ENCODE measurements around the gene B4GALT2. TPM values are rescaled to one million over a fixed set of nuclear protein-coding genes. Genes with fewer than 3 reads are reported as not detected.

B4GALT2 gene
- total and polyA plus RNA-seq, 4 donors = 34.8 to 139 (median 110) TPM

DNA sequence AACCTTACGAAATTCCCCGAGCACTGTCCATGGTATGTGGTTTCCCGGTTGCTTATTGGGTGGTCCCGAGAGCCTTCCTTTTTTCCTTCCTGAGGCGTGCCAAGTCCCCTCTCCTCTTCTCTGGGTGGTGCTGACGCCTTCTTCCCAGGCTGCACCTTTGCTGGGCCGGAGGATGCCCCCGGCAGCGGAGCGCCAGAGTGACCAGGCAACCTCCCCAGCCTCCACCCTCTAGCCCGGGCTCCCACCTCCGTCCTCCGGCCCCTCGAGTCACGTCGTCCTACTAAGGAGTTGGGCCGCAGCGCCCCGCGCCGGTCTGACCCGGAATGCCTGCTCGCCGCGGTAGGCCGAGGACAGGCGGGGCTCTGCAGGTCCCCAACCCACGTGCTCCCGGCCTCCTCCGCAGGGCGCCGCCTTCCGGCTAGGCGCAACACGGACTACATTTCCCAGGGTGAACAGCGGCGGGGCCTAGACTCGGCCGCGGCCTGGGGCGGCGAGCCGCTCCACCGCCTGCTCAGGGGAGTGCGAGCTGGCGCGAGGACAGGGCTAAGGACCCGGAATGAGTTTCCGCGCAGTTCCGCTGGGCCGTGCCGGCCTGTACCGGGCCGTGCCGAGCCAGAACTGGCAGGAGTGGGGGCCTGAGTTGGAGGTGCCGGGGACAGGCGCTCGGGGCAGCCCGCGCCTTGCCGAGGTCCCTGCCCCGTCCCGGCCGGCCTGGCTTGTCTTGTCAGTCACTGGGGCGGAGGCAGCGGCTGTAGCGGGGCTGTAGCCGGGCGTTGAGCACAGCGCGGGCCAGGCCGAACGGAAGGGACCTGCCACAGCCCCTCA lies 32.6 kb upstream of the B4GALT2 start, which contains the start of gene IPO13:
Gene IPO13, plus strand, starts transcription at position 715 of the 825 bp plus-strand sequence. CDS start 651 bp downstream, outside the sequence.
- H3K4me3 ChIP-seq (ENCODE audit: low read depth, low read length) = peak within 1 kb of the TSS; percentile 93
- DNase-seq (ENCODE audit: low read depth in 4 of 6, low spot score in 6 of 6) = peak; percentile 89 to 98 (median 92)
- under 1% methylated on average over 74 of the region's 74 CpGs for WGBS (ENCODE audit: insufficient coverage)
- no peaks in the 10 kb centered on the region for H3K27me3 ChIP-seq (ENCODE audit: control insufficient read depth, insufficient read depth, low read length)
- H3K4me1 ChIP-seq (ENCODE audit: control insufficient read depth, insufficient read depth, low read length) = peaks cover 48% of the 10 kb centered on the region
- no peaks in the 10 kb centered on the region for H3K9me3 ChIP-seq (ENCODE audit: control insufficient read depth, insufficient read depth, low read length)
- H3K27ac ChIP-seq (ENCODE audit: low read depth, low read length) = peak within 1 kb of the TSS; percentile 93
- peaks cover 21% of the 10 kb centered on the region for H3K36me3 ChIP-seq (ENCODE audit: control insufficient read depth, insufficient read depth, low read length)

GRCh38 chr1:43947061-43947873 lies 31.7 kb upstream of the B4GALT2 start:
- Histone ChIP-seq H3K4me3 (ENCODE audit: low read depth, low read length) (peak overlapping the region; percentile 93), H3K27me3 (ENCODE audit: control insufficient read depth, insufficient read depth, low read length) (no peaks in the 10 kb centered on the region), H3K27ac (ENCODE audit: low read depth, low read length) (peak overlapping the region; percentile 93), H3K36me3 (ENCODE audit: control insufficient read depth, insufficient read depth, low read length) (peaks cover 21% of the 10 kb centered on the region), H3K4me1 (ENCODE audit: control insufficient read depth, insufficient read depth, low read length) (peaks cover 48% of the 10 kb centered on the region), H3K9me3 (ENCODE audit: control insufficient read depth, insufficient read depth, low read length) (no peaks in the 10 kb centered on the region)
- no peak for DNase-seq (ENCODE audit: low read depth in 4 of 6, low spot score in 6 of 6)
- WGBS (ENCODE audit: insufficient coverage) = 5% methylated on average over 20 of the region's 27 CpGs

DNA sequence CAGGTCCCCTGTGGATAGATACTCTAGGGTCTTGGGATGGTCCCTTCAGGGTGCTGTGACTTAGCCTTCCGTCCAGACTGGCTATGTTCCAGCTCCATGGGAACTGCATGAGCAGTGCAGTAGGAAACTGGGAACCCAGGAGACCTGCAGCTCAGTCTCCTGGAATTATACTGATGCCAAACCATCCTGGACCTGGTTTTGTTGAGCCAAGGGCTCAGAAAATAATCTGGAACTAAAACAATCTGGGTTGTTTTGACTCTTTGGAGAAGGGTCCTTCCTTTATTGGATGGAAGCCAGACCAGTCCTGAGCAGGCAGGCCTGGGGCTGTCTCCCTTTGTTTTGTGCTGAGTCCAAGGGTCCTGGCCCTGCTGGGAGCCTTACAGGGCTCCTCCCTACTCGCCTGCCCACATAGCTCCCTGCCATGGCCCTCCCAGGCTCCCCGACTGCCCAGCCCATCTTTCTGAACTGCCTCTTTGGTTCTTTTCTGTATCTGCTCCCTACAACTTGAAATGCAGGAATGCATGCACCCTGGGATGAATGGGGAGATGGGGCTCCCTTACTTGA lies 31.1 kb upstream of the B4GALT2 start:
- H3K9me3 ChIP-seq (ENCODE audit: control insufficient read depth, insufficient read depth, low read length) = no peaks in the 10 kb centered on the region
- H3K27ac ChIP-seq (ENCODE audit: low read depth, low read length) = peak overlapping the region; percentile 25
- WGBS (ENCODE audit: insufficient coverage) = 17% methylated on average over 2 of the region's 3 CpGs
- peak in 1 of 6 donors; percentile 34 for DNase-seq (ENCODE audit: low read depth in 4 of 6, low spot score in 6 of 6)
- H3K4me3 ChIP-seq (ENCODE audit: low read depth, low read length) = peak overlapping the region; percentile 93
- peaks cover 21% of the 10 kb centered on the region for H3K36me3 ChIP-seq (ENCODE audit: control insufficient read depth, insufficient read depth, low read length)
- no peaks in the 10 kb centered on the region for H3K27me3 ChIP-seq (ENCODE audit: control insufficient read depth, insufficient read depth, low read length)
- H3K4me1 ChIP-seq (ENCODE audit: control insufficient read depth, insufficient read depth, low read length) = peaks cover 50% of the 10 kb centered on the region

DNA sequence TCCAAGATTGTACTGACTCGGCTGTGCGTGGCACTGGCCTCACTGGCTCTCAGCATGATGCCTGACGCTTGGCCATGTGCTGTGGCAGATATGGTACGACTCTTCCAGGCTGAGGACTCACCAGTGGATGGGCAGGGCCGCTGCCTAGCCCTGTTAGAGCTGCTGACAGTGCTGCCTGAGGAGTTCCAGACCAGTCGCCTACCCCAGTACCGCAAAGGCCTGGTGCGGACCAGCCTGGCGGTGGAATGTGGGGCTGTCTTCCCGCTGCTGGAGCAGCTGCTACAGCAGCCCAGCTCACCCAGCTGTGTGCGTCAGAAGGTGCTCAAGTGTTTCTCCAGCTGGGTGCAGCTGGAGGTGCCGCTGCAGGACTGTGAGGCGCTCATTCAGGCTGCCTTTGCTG lies 29.3 kb upstream of the B4GALT2 start:
- Histone ChIP-seq H3K9me3 (ENCODE audit: control insufficient read depth, insufficient read depth, low read length) (no peaks in the 10 kb centered on the region), H3K4me1 (ENCODE audit: control insufficient read depth, insufficient read depth, low read length) (peaks cover 61% of the 10 kb centered on the region), H3K36me3 (ENCODE audit: control insufficient read depth, insufficient read depth, low read length) (peaks cover 21% of the 10 kb centered on the region), H3K27ac (ENCODE audit: low read depth, low read length) (no peak overlapping the region), H3K27me3 (ENCODE audit: control insufficient read depth, insufficient read depth, low read length) (no peaks in the 10 kb centered on the region), H3K4me3 (ENCODE audit: low read depth, low read length) (no peak overlapping the region)
- WGBS (ENCODE audit: insufficient coverage) = 84% methylated on average over 13 of the region's 13 CpGs
- DNase-seq (ENCODE audit: low read depth in 4 of 6, low spot score in 6 of 6) = no peak

GRCh38 chr1:43951021-43951985 lies 27.7 kb upstream of the B4GALT2 start:
- Histone ChIP-seq H3K27me3 (ENCODE audit: control insufficient read depth, insufficient read depth, low read length) (no peaks in the 10 kb centered on the region), H3K27ac (ENCODE audit: low read depth, low read length) (no peak overlapping the region), H3K36me3 (ENCODE audit: control insufficient read depth, insufficient read depth, low read length) (peaks cover 24% of the 10 kb centered on the region), H3K4me3 (ENCODE audit: low read depth, low read length) (no peak overlapping the region), H3K4me1 (ENCODE audit: control insufficient read depth, insufficient read depth, low read length) (peaks cover 48% of the 10 kb centered on the region), H3K9me3 (ENCODE audit: control insufficient read depth, insufficient read depth, low read length) (no peaks in the 10 kb centered on the region)
- no peak for DNase-seq (ENCODE audit: low read depth in 4 of 6, low spot score in 6 of 6)
- WGBS (ENCODE audit: insufficient coverage) = 69% methylated on average over 3 of the region's 4 CpGs

DNA sequence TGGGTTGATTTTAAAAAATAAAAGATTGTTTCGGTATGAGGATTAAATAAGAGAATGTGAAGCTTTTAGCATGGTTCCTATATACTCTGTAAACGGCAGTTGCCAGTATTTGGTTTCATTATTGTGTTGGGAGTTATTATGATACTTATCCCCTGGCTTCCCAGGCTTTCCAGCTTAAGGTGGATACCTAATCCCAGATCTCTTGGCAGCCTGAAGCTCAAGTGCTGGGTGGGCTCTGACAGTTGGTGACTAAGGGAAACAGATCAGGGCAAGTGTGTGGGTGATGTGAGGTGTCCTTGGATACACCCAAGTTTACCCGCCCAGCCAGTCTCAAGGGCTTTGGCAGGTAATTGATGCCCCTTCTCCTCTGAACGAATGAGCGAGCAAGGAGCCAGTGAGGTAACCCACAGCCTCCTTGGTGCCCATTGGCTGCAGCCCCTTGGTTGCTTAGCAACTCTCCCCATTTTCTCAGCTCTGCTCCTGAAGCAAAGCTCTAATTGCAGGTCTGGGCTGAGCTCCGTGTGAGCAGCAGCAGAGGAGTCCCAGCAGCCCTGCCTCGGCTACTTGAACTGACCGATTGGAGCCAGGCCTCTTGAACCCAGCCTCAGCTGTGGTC lies 26.2 kb upstream of the B4GALT2 start:
- Histone ChIP-seq H3K4me1 (ENCODE audit: control insufficient read depth, insufficient read depth, low read length) (peaks cover 39% of the 10 kb centered on the region), H3K4me3 (ENCODE audit: low read depth, low read length) (no peak overlapping the region), H3K27me3 (ENCODE audit: control insufficient read depth, insufficient read depth, low read length) (no peaks in the 10 kb centered on the region), H3K27ac (ENCODE audit: low read depth, low read length) (no peak overlapping the region), H3K36me3 (ENCODE audit: control insufficient read depth, insufficient read depth, low read length) (peaks cover 40% of the 10 kb centered on the region), H3K9me3 (ENCODE audit: control insufficient read depth, insufficient read depth, low read length) (no peaks in the 10 kb centered on the region)
- DNase-seq (ENCODE audit: low read depth in 4 of 6, low spot score in 6 of 6) = peak in 4 of 6 donors; percentile 64 to 98 (median 72)
- 25% methylated on average over 7 of the region's 8 CpGs for WGBS (ENCODE audit: insufficient coverage)

DNA sequence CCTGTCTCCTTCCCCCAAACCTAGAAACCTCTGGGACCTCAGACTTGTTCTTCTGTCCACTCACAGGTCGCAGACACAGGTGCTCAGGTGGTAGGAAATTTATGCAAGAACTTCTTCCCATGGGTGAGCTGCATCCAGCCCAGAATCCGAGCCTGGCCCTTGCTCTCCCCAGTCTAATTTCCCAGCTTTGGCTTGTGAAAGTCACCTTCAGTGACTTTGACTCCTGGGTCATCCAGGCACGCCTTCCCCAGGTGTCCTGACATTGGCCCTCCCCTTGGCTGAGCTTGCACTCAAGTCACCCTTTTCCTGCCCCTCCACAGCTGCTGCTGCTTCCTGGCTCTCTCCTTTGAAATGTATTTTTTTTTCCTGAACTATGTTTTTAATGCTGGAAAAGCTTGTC lies 25.6 kb upstream of the B4GALT2 start:
- H3K4me1 ChIP-seq (ENCODE audit: control insufficient read depth, insufficient read depth, low read length) = peaks cover 34% of the 10 kb centered on the region
- no peaks in the 10 kb centered on the region for H3K9me3 ChIP-seq (ENCODE audit: control insufficient read depth, insufficient read depth, low read length)
- H3K36me3 ChIP-seq (ENCODE audit: control insufficient read depth, insufficient read depth, low read length) = peaks cover 45% of the 10 kb centered on the region
- 60% methylated on average over 2 of the region's 3 CpGs for WGBS (ENCODE audit: insufficient coverage)
- no peaks in the 10 kb centered on the region for H3K27me3 ChIP-seq (ENCODE audit: control insufficient read depth, insufficient read depth, low read length)
- peak overlapping the region; percentile 34 for H3K27ac ChIP-seq (ENCODE audit: low read depth, low read length)
- DNase-seq (ENCODE audit: low read depth in 4 of 6, low spot score in 6 of 6) = no peak
- H3K4me3 ChIP-seq (ENCODE audit: low read depth, low read length) = no peak overlapping the region

DNA sequence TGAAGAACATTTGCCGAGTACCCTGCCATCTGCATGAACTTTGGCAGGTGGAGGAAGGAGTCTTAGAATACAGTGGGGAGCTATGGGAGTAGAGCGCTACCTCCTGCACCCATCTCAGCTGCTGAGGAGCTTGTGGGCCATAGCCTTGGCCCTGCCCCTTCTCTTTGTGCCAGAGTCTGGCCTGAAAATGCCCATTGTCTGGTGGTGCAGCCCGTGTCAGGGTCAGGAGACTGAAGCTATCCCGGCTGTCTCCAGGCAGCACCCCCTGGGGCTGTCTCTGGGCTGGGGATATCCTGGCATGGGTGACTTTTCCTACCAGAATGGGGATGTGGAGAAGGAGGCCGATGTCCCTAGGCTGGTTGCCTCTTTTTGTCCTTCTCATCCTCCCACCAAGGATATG lies 25.0 kb upstream of the B4GALT2 start:
- peak in 1 of 6 donors; percentile 20 for DNase-seq (ENCODE audit: low read depth in 4 of 6, low spot score in 6 of 6)
- Histone ChIP-seq H3K4me1 (ENCODE audit: control insufficient read depth, insufficient read depth, low read length) (peaks cover 27% of the 10 kb centered on the region), H3K9me3 (ENCODE audit: control insufficient read depth, insufficient read depth, low read length) (no peaks in the 10 kb centered on the region), H3K36me3 (ENCODE audit: control insufficient read depth, insufficient read depth, low read length) (peaks cover 51% of the 10 kb centered on the region), H3K4me3 (ENCODE audit: low read depth, low read length) (no peak overlapping the region), H3K27me3 (ENCODE audit: control insufficient read depth, insufficient read depth, low read length) (no peaks in the 10 kb centered on the region), H3K27ac (ENCODE audit: low read depth, low read length) (peak overlapping the region; percentile 34)
- 63% methylated on average over 3 of the region's 5 CpGs for WGBS (ENCODE audit: insufficient coverage)

Measured in spinal cord (tissue), 10 donors.